HL-60/S4 treated with retinoic acid at 250 ng/mL for 4 days and 3 days (cell line): ENCODE measurements around the gene KRT35.

ENCODE experiments used
- in situ Hi-C: fragments of 300-500 bp; cut with MboI; formaldehyde crosslinking; loops from 2 replicates; pipeline ENCODE4 v1.7.0; 2022; ENCODE audit warnings: low sequenced_read_pairs

The KRT35 gene

GRCh38 chr17:41428591-41429291 is 52.2 kb downstream of the KRT35 start:
- in situ Hi-C loops: no loop called here
